ENCODE results near the gene ATP13A2. TPM values are rescaled to one million over a fixed set of nuclear protein-coding genes. Genes with fewer than 3 reads are reported as not detected.
"Not testable (repeated sequence)": the region's sequence is repeated elsewhere in the genome, so short reads cannot be mapped to it uniquely, and the experiment has no call there.

The ATP13A2 gene
- total and polyA plus RNA-seq, 3 experiments from 2014 or later: 43.8 to 61.3 (median 44.0) TPM

- Mint-ChIP-seq H3K9me3 (no peaks in the 10 kb centered on the region), H3K4me1 (peaks cover 9 to 15% (median 10%) of the 10 kb centered on the region in 3 donors), H3K27me3 (no peaks in the 10 kb centered on the region), H3K27ac (peak overlapping the region in 7 of 8 donors; percentile 50 to 93 (median 84)), H3K36me3 (peaks cover 0 to 22% (median under 1%) of the 10 kb centered on the region in 3 donors), H3K4me3 (peak overlapping the region; percentile 72 to 92 (median 86))
- no peaks in the 10 kb centered on the region for H3K9me3 ChIP-seq (ENCODE audit: low read length)
- no peak overlapping the region for H3K27ac ChIP-seq (ENCODE audit: low read depth, low read length)
- H3K4me1 ChIP-seq (ENCODE audit: insufficient read depth, low read length): peaks cover 11% of the 10 kb centered on the region
- DNase-seq: peak; percentile 53 to 85 (median 68)
- ChIA-PET CTCF (interaction anchor here (0.7 to 2.9 kb wide), 13 partner anchors 9 to 340 kb away, joined by 3 to 30 read pairs (median 3); partner anchors contain the start of gene CROCC), POLR2A (interaction anchor here (0.8 kb wide), 1 partner anchor 56 kb away, joined by 3 read pairs; no protein-coding TSS in a partner anchor)
- no peaks in the 10 kb centered on the region for H3K36me3 ChIP-seq (ENCODE audit: insufficient read depth, low read length)
- no peaks in the 10 kb centered on the region for H3K27me3 ChIP-seq (ENCODE audit: insufficient read depth, low read length, poor library complexity, severe bottlenecking)
- peak overlapping the region; percentile 5 for H3K4me3 ChIP-seq (ENCODE audit: low read length)
Observed at GRCh38 chr1:16960560-16961296, 51.0 kb downstream of the ATP13A2 start.

- ChIA-PET CTCF (no interaction called here), POLR2A (no interaction called here)
- Mint-ChIP-seq H3K36me3 (peaks cover 0 to 20% (median 0%) of the 10 kb centered on the region in 3 donors), H3K4me3 (peak overlapping the region in 1 of 7 donors; percentile 78), H3K4me1 (peaks cover 9 to 15% (median 10%) of the 10 kb centered on the region in 3 donors), H3K9me3 (no peaks in the 10 kb centered on the region), H3K27me3 (no peaks in the 10 kb centered on the region), H3K27ac (peak overlapping the region in 1 of 8 donors; percentile 43)
- no peak overlapping the region for H3K4me3 ChIP-seq (ENCODE audit: low read length)
- H3K9me3 ChIP-seq (ENCODE audit: low read length): no peaks in the 10 kb centered on the region
- no peak overlapping the region for H3K27ac ChIP-seq (ENCODE audit: low read depth, low read length)
- no peaks in the 10 kb centered on the region for H3K36me3 ChIP-seq (ENCODE audit: insufficient read depth, low read length)
- no peaks in the 10 kb centered on the region for H3K27me3 ChIP-seq (ENCODE audit: insufficient read depth, low read length, poor library complexity, severe bottlenecking)
- peaks cover 11% of the 10 kb centered on the region for H3K4me1 ChIP-seq (ENCODE audit: insufficient read depth, low read length)
- DNase-seq: no peak
Observed at GRCh38 chr1:16958475-16958874, 53.3 kb downstream of the ATP13A2 start.

- ChIA-PET POLR2A (no interaction called here), CTCF (no interaction called here)
- Histone ChIP-seq H3K4me3 (ENCODE audit: low read length) (no peak overlapping the region), H3K4me1 (ENCODE audit: insufficient read depth, low read length) (peaks cover 11% of the 10 kb centered on the region), H3K36me3 (ENCODE audit: insufficient read depth, low read length) (no peaks in the 10 kb centered on the region), H3K27me3 (ENCODE audit: insufficient read depth, low read length, poor library complexity, severe bottlenecking) (no peaks in the 10 kb centered on the region), H3K9me3 (ENCODE audit: low read length) (no peaks in the 10 kb centered on the region), H3K27ac (ENCODE audit: low read depth, low read length) (no peak overlapping the region)
- H3K9me3 Mint-ChIP-seq: no peaks in the 10 kb centered on the region
- no peak for DNase-seq
- peaks cover 0 to 18% (median 0%) of the 10 kb centered on the region in 3 donors for H3K36me3 Mint-ChIP-seq
- no peak overlapping the region for H3K4me3 Mint-ChIP-seq
- H3K27me3 Mint-ChIP-seq: no peaks in the 10 kb centered on the region
- H3K27ac Mint-ChIP-seq: peak overlapping the region in 1 of 8 donors; percentile 70
- H3K4me1 Mint-ChIP-seq: peaks cover 9 to 15% (median 10%) of the 10 kb centered on the region in 3 donors
Observed at GRCh38 chr1:16957731-16958130, 54.0 kb downstream of the ATP13A2 start.

DNA sequence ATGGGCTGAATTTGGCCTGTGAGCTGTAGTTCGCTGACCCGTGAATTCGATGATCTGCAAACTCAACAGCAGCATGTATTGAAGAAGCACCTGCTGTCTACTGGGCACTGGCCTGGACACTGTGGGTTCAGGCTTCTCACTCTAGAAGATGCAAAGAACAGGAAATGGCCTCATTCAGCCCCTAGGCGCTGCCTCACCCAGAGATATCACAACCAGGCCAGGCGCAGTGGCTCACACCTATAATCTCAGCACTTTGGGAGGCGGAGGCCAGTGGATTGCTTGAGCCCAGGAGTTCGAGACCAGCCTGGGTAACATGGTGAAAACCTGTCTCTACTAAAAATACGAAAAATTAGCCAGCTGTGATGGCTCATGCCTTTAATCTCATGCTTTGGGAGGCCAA lies 55.0 kb downstream of the ATP13A2 start:
- Mint-ChIP-seq H3K9me3 (no peaks in the 10 kb centered on the region), H3K4me3 (no peak overlapping the region), H3K27ac (no peak overlapping the region), H3K4me1 (peaks cover 9 to 15% (median 10%) of the 10 kb centered on the region in 3 donors), H3K27me3 (no peaks in the 10 kb centered on the region), H3K36me3 (peaks cover 0 to 18% (median 0%) of the 10 kb centered on the region in 3 donors)
- DNase-seq: no peak
- H3K4me3 ChIP-seq (ENCODE audit: low read length): no peak overlapping the region
- H3K27me3 ChIP-seq (ENCODE audit: insufficient read depth, low read length, poor library complexity, severe bottlenecking): no peaks in the 10 kb centered on the region
- H3K4me1 ChIP-seq (ENCODE audit: insufficient read depth, low read length): peaks cover 11% of the 10 kb centered on the region
- no peaks in the 10 kb centered on the region for H3K36me3 ChIP-seq (ENCODE audit: insufficient read depth, low read length)
- H3K27ac ChIP-seq (ENCODE audit: low read depth, low read length): no peak overlapping the region
- no peaks in the 10 kb centered on the region for H3K9me3 ChIP-seq (ENCODE audit: low read length)
- ChIA-PET POLR2A (interaction anchor here (0.7 kb wide), 1 partner anchor 12 kb away, joined by 4 read pairs; no protein-coding TSS in a partner anchor), CTCF (interaction anchor here (1.4 kb wide), 1 partner anchor 22 kb away, joined by 4 read pairs; no protein-coding TSS in a partner anchor)

DNA sequence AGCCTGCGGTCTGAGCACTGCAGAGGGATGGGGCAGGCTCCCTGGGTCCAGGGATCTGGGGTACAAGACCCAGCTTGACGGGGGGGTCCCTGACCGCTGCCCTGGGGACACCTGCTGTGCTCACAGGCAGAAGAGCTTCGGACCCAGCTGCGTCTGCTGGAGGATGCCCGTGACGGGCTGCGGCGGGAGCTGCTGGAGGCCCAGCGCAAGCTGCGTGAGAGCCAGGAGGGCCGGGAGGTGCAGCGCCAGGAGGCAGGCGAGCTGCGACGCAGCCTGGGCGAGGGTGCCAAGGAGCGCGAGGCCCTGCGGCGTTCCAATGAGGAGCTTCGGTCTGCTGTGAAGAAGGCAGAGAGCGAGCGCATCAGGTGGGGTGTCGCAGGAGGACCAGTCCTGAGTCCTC lies 56.5 kb downstream of the ATP13A2 start:
- Histone ChIP-seq H3K27me3 (ENCODE audit: insufficient read depth, low read length, poor library complexity, severe bottlenecking) (no peaks in the 10 kb centered on the region), H3K27ac (ENCODE audit: low read depth, low read length) (no peak overlapping the region), H3K36me3 (ENCODE audit: insufficient read depth, low read length) (no peaks in the 10 kb centered on the region), H3K4me3 (ENCODE audit: low read length) (no peak overlapping the region), H3K9me3 (ENCODE audit: low read length) (no peaks in the 10 kb centered on the region), H3K4me1 (ENCODE audit: insufficient read depth, low read length) (peaks cover 2% of the 10 kb centered on the region)
- Mint-ChIP-seq H3K9me3 (no peaks in the 10 kb centered on the region), H3K36me3 (peaks cover 0 to 18% (median 0%) of the 10 kb centered on the region in 3 donors), H3K27me3 (no peaks in the 10 kb centered on the region), H3K27ac (no peak overlapping the region), H3K4me3 (no peak overlapping the region), H3K4me1 (peaks cover 1 to 8% (median 2%) of the 10 kb centered on the region in 3 donors)
- POLR2A ChIA-PET: no interaction called here
- no peak for DNase-seq
- CTCF ChIA-PET: interaction anchor here (1.4 kb wide), 1 partner anchor 24 kb away, joined by 4 read pairs; no protein-coding TSS in a partner anchor

DNA sequence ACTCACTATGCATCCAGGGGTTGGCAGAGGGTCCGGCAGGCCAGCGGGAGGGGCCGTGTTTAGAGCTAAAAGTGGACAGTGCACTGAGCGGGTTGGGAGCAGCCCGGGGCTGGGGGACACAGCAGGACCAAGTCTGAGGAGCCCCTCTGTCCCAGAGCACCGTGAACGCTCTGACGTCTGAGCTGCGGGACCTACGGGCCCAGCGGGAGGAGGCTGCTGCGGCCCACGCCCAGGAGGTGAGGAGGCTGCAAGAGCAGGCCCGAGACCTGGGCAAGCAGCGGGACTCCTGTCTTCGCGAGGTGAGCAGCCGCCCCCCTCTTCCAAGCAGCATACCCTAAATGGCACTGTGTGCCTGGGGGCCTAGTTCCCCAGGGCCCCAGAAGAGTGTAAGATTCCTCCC lies 57.1 kb downstream of the ATP13A2 start:
- Mint-ChIP-seq H3K27ac (no peak overlapping the region), H3K27me3 (no peaks in the 10 kb centered on the region), H3K36me3 (peaks cover 0 to 19% (median 0%) of the 10 kb centered on the region in 3 donors), H3K9me3 (no peaks in the 10 kb centered on the region), H3K4me1 (peaks cover 0 to 6% (median 1%) of the 10 kb centered on the region in 3 donors), H3K4me3 (no peak overlapping the region)
- Histone ChIP-seq H3K4me1 (ENCODE audit: insufficient read depth, low read length) (no peaks in the 10 kb centered on the region), H3K36me3 (ENCODE audit: insufficient read depth, low read length) (no peaks in the 10 kb centered on the region), H3K27ac (ENCODE audit: low read depth, low read length) (no peak overlapping the region), H3K27me3 (ENCODE audit: insufficient read depth, low read length, poor library complexity, severe bottlenecking) (no peaks in the 10 kb centered on the region), H3K4me3 (ENCODE audit: low read length) (no peak overlapping the region), H3K9me3 (ENCODE audit: low read length) (no peaks in the 10 kb centered on the region)
- no peak for DNase-seq
- ChIA-PET CTCF (no interaction called here), POLR2A (no interaction called here)

- H3K27me3 Mint-ChIP-seq; POLR2A ChIA-PET; H3K27me3 ChIP-seq (ENCODE audit: insufficient read depth, low read length, poor library complexity, severe bottlenecking); H3K9me3 Mint-ChIP-seq; H3K4me3 Mint-ChIP-seq; H3K27ac ChIP-seq (ENCODE audit: low read depth, low read length); H3K36me3 ChIP-seq (ENCODE audit: insufficient read depth, low read length); H3K4me1 ChIP-seq (ENCODE audit: insufficient read depth, low read length); H3K27ac Mint-ChIP-seq; H3K4me1 Mint-ChIP-seq; H3K9me3 ChIP-seq (ENCODE audit: low read length); DNase-seq; H3K4me3 ChIP-seq (ENCODE audit: low read length): not testable (repeated sequence)
- H3K36me3 Mint-ChIP-seq: peaks cover 0 to 27% (median 2%) of the 10 kb centered on the region in 3 donors
- CTCF ChIA-PET: interaction anchor here (0.6 to 2.3 kb wide), 10 partner anchors 9 to 96 kb away, joined by 3 to 30 read pairs (median 4); no protein-coding TSS in a partner anchor
Observed at GRCh38 chr1:16952376-16952775, 59.4 kb downstream of the ATP13A2 start.

- H3K4me3 ChIP-seq (ENCODE audit: low read length); H3K9me3 ChIP-seq (ENCODE audit: low read length); POLR2A ChIA-PET; H3K4me3 Mint-ChIP-seq; DNase-seq; H3K4me1 Mint-ChIP-seq; H3K27ac ChIP-seq (ENCODE audit: low read depth, low read length); H3K36me3 ChIP-seq (ENCODE audit: insufficient read depth, low read length); CTCF ChIA-PET; H3K27ac Mint-ChIP-seq; H3K9me3 Mint-ChIP-seq; H3K27me3 Mint-ChIP-seq; H3K4me1 ChIP-seq (ENCODE audit: insufficient read depth, low read length); H3K27me3 ChIP-seq (ENCODE audit: insufficient read depth, low read length, poor library complexity, severe bottlenecking): not testable (repeated sequence)
- peaks cover 0 to 32% (median 2%) of the 10 kb centered on the region in 3 donors for H3K36me3 Mint-ChIP-seq
Observed at GRCh38 chr1:16949026-16949425, 62.7 kb downstream of the ATP13A2 start.

All from CD8-positive, alpha-beta memory T cell (primary cell).